Measurements from ENCODE around the gene RAB7B.

DNA sequence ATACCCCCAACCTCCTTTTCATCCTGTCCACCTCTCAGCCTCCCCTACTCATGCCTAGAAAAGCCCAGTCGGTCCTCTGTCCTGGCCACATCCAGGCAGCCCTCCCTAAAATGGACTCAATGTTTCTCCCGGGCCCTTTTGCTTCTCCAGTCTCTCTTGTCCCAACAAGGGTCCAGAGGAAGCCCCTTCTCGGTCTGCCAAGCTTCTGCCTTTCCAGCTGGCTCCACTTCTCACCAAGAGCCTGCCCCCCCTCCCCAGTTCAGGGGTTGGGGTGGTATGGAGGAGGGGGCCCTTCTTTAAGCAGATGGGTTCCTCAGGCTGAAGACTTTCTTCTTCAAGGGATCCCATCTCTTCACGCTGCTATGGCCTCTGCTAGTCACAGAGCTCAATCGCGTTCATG, 23.9 kb downstream of the RAB7B start:
- TF ChIP-seq, protein P1, sequence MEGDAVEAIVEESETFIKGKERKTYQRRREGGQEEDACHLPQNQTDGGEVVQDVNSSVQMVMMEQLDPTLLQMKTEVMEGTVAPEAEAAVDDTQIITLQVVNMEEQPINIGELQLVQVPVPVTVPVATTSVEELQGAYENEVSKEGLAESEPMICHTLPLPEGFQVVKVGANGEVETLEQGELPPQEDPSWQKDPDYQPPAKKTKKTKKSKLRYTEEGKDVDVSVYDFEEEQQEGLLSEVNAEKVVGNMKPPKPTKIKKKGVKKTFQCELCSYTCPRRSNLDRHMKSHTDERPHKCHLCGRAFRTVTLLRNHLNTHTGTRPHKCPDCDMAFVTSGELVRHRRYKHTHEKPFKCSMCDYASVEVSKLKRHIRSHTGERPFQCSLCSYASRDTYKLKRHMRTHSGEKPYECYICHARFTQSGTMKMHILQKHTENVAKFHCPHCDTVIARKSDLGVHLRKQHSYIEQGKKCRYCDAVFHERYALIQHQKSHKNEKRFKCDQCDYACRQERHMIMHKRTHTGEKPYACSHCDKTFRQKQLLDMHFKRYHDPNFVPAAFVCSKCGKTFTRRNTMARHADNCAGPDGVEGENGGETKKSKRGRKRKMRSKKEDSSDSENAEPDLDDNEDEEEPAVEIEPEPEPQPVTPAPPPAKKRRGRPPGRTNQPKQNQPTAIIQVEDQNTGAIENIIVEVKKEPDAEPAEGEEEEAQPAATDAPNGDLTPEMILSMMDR (IDR thresholded peaks at IDR 0.05; ENCODE audit: low read depth, low read length) = no peak
- TF ChIP-seq POLR2A (IDR thresholded peaks at IDR 0.05; ENCODE audit: extremely low read depth, insufficient read length) (no peak), MAX (IDR thresholded peaks at IDR 0.05; ENCODE audit: low read depth, low read length) (no peak), MYC (IDR thresholded peaks at IDR 0.05; ENCODE audit: low read depth, low read length) (no peak)

All from NB4 (cell line).